ENCODE measurements around the gene WFDC10B. TPM values are rescaled to one million over a fixed set of nuclear protein-coding genes. Genes with fewer than 3 reads are reported as not detected.

Gene WFDC10B
- total and polyA plus RNA-seq, 10 of the 15 experiments (the other 5 are each of a cell fraction or from before 2014, with no cell fraction given): not detected

DNA sequence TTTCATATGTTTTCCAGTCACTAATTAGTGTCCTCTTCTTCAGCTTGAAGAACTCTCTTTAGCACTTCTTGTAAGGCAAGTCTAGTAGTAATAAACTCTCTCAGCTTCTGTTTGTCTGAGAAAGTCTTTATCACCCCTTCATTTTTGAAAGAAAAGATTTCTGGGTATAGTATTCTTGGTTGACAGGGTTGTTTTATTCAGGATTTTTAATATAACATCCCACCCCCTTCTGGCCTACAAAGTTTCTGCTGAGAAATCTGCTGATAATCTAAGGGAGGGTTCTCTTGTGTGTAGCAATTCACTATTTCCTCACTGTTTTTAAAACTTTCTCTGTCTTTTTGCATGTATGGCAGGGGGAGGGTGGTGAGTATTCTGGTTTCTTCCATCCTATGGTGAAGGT is 25.2 kb downstream of the WFDC10B start:
- Histone ChIP-seq H3K9me3 (replicated peaks; ENCODE audit: control insufficient read depth, insufficient read depth, low read length) (peaks cover 3% of the 10 kb centered on the region; the same call in 2 of the 3 replicates), H3K4me3 (no peak overlapping the region), H3K27me3 (replicated peaks in 1 of 2; ENCODE audit: control insufficient read depth in 2 of 2, insufficient read depth in 2 of 2, low read length in 1 of 2) (no peaks in the 10 kb centered on the region), H3K27ac (ENCODE audit: control insufficient read depth, insufficient read depth) (no peak overlapping the region), H3K4me1 (ENCODE audit: control insufficient read depth, insufficient read depth, low read length) (no peaks in the 10 kb centered on the region), H3K36me3 (ENCODE audit: control insufficient read depth in 2 of 2, insufficient read depth in 2 of 2, low read length in 1 of 2) (no peaks in the 10 kb centered on the region), H3K79me2 (ENCODE audit: control insufficient read depth, insufficient read depth, low read length) (no peaks in the 10 kb centered on the region), H2AFZ (ENCODE audit: control insufficient read depth, low read depth, low read length) (no peak overlapping the region), H4K20me1 (ENCODE audit: control insufficient read depth, insufficient read depth) (no peaks in the 10 kb centered on the region), H3K9ac (ENCODE audit: control insufficient read depth, insufficient read depth, low read length) (no peak overlapping the region), H3K4me2 (ENCODE audit: control insufficient read depth, insufficient read depth) (no peak overlapping the region)
- POLR2A ChIA-PET: no interaction called here
- FAIRE-seq: no peak
- CTCF ChIA-PET: no interaction called here
- intact Hi-C loops (cut with micrococcal nuclease; ENCODE audit: unreplicated experiment) (no loop called here), in situ Hi-C loops (cut with MboI) (no loop called here)
- no peak for DNase-seq (ENCODE audit: low read depth, low spot score)
- TF ChIP-seq SMAD5 (IDR thresholded peaks at IDR 0.05; ENCODE audit: low read depth): no peak
- no peak for TF ChIP-seq SREBF2 (IDR thresholded peaks at IDR 0.05; ENCODE audit: low read length)
- no peak for TF ChIP-seq POLR2A (IDR thresholded peaks at IDR 0.05; ENCODE audit: low read depth, low read length)
- no peak for TF ChIP-seq RELA (IDR thresholded peaks at IDR 0.05; ENCODE audit: borderline replicate concordance, partially characterized antibody)
- no peak for TF ChIP-seq IKZF1 (conservative IDR thresholded peaks at IDR 0.05)
- no peak for TF ChIP-seq SPI1 (IDR thresholded peaks at IDR 0.05; ENCODE audit: borderline replicate concordance, insufficient read depth, low read depth, low read length)
- TF ChIP-seq NR2F1 (conservative IDR thresholded peaks at IDR 0.05): no peak
- no peak for TF ChIP-seq RB1 (IDR thresholded peaks at IDR 0.05; ENCODE audit: borderline replicate concordance)
- TF ChIP-seq ETV6 (conservative IDR thresholded peaks at IDR 0.05 in 1 of 2, IDR thresholded peaks at IDR 0.05 in 1 of 2; ENCODE audit: borderline replicate concordance in 1 of 2, low read depth in 1 of 2): no peak
- no peak for TF ChIP-seq BCL3 (IDR thresholded peaks at IDR 0.05; ENCODE audit: borderline replicate concordance, insufficient read depth, low read depth, low read length, poor library complexity, severe bottlenecking)
- no peak for TF ChIP-seq SUPT20H (IDR thresholded peaks at IDR 0.05; ENCODE audit: borderline replicate concordance, control insufficient read depth, low read depth, low read length)
- TF ChIP-seq BRCA1 (IDR thresholded peaks at IDR 0.05; ENCODE audit: low read depth, low read length): no peak
- TF ChIP-seq, protein P1, sequence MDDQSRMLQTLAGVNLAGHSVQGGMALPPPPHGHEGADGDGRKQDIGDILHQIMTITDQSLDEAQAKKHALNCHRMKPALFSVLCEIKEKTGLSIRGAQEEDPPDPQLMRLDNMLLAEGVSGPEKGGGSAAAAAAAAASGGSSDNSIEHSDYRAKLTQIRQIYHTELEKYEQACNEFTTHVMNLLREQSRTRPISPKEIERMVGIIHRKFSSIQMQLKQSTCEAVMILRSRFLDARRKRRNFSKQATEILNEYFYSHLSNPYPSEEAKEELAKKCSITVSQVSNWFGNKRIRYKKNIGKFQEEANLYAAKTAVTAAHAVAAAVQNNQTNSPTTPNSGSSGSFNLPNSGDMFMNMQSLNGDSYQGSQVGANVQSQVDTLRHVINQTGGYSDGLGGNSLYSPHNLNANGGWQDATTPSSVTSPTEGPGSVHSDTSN (IDR thresholded peaks at IDR 0.05; ENCODE audit: insufficient replicate concordance, low read depth, low read length): no peak
- no peak for TF ChIP-seq EP300 (IDR thresholded peaks at IDR 0.05; ENCODE audit: borderline replicate concordance in 1 of 2, control insufficient read depth in 1 of 2, low read depth in 2 of 2, low read length in 2 of 2)
- TF ChIP-seq STAT3 (IDR thresholded peaks at IDR 0.05; ENCODE audit: low read depth, low read length): no peak
- no peak for TF ChIP-seq ZNF384 (IDR thresholded peaks at IDR 0.05; ENCODE audit: borderline replicate concordance, low read depth, low read length)
- RAD21 ChIA-PET (ENCODE audit: unreplicated experiment): no interaction called here
- no TSS peak for BruUV-seq (replicated peaks)
- no peak for ATAC-seq
- SMC1A ChIA-PET (ENCODE audit: uncharacterized antibody, unreplicated experiment): no interaction called here

All from GM12878 (cell line).